ENCODE measurements around the gene HMGXB3. TPM values are rescaled to one million over a fixed set of nuclear protein-coding genes. Genes with fewer than 3 reads are reported as not detected.

Gene HMGXB3
- total RNA-seq, 4 donors from 2014 or later = 31.6 to 63.8 (median 37.9) TPM

DNA sequence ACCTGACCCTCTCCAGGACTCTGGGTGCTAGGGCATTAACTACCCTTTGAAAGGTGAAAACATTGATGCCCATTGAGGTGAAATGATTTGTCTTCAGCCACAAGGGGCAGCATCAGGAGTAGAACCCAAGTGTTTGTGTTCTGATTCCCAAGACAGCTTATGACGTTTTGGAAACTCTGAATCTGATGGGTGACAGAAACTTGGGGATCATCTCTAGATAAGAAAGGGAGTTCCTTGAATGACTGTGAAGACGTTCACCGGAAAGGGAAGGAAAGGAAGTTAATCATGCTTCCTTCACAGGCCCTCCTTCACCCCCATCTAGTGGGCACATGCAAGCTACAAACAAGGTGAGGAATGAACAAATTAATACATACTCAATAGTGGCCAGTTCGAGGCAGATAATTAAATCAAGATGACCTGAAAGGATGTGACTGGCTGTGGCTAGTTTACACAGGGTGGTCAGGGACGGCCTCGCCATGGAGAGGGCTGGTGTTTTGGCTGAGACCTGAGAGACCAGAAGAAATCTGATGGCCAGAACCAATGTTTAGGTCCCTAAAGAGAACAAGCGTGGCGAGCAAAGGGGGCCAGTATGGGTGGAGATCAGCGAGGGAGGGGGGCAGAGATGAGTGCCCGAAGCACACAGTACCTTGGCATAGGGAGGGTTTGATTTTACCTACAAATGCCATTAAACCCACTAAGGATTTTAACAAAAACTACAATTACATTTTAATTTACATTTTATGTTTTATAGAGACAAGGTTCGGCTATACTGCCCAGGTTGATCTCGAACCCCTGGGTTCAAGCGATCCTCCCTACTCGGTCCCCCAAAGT is 40.9 kb upstream of the HMGXB3 start:
- TF ChIP-seq, protein P1, sequence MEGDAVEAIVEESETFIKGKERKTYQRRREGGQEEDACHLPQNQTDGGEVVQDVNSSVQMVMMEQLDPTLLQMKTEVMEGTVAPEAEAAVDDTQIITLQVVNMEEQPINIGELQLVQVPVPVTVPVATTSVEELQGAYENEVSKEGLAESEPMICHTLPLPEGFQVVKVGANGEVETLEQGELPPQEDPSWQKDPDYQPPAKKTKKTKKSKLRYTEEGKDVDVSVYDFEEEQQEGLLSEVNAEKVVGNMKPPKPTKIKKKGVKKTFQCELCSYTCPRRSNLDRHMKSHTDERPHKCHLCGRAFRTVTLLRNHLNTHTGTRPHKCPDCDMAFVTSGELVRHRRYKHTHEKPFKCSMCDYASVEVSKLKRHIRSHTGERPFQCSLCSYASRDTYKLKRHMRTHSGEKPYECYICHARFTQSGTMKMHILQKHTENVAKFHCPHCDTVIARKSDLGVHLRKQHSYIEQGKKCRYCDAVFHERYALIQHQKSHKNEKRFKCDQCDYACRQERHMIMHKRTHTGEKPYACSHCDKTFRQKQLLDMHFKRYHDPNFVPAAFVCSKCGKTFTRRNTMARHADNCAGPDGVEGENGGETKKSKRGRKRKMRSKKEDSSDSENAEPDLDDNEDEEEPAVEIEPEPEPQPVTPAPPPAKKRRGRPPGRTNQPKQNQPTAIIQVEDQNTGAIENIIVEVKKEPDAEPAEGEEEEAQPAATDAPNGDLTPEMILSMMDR (IDR thresholded peaks at IDR 0.05) = no peak
- no peak for DNase-seq (ENCODE audit: low spot score)
- ATAC-seq (ENCODE audit: low FRiP score) = peak; percentile 33

DNA sequence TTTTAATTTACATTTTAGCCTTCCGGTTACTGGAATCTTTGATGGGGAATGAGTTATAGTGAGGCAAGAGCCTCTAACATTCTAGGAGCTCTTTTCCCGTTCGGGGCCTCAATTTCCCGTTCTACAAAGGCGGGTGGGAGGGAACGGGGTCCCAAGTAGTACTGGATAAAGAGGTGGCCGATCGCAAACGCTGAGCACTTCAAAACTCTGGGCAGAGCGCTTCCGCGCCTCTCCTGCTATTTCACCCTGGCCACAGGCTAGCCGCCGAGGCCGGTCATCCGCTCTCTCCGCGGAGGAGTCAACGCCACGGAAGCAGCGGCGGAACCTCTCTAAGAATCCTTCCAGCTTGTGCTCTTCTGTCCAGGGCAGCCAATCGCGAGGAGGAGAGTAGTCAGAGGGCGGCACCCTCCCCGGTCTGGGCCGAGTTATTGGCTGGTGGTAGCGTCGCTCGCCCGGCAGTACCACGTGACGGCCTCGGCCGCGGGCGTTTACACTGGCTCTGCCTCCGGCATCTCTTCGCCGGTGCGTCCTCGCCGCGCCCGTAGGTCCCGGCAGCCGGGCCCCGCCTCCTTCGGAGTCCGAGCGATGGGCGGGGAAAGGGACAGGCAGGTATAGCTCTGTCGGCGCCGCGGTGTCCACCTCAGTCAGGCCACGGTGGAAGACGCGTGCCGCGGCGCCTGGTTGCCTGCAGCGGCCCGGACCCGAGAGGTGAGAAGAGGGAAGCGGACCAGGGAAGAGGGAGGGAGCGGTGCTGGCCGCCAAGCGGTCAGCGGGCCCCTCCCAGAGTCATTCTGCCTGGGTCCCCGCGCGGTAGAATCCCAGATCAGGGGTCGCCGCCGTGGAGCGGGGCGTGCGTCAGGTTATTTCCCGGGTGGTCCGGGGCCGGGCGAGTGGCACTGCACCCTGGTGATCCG is 40.0 kb upstream of the HMGXB3 start, which contains the start of gene SLC26A2:
SLC26A2 (plus strand) TSS at position 487 of the 914 bp plus-strand sequence. CDS start 16,895 bp downstream, outside the sequence.
- DNase-seq (ENCODE audit: low spot score) (peak; percentile 80), ATAC-seq (ENCODE audit: low FRiP score) (peak; percentile 99)
- TF ChIP-seq, protein P1 (IDR thresholded peaks at IDR 0.05) = no peak

DNA sequence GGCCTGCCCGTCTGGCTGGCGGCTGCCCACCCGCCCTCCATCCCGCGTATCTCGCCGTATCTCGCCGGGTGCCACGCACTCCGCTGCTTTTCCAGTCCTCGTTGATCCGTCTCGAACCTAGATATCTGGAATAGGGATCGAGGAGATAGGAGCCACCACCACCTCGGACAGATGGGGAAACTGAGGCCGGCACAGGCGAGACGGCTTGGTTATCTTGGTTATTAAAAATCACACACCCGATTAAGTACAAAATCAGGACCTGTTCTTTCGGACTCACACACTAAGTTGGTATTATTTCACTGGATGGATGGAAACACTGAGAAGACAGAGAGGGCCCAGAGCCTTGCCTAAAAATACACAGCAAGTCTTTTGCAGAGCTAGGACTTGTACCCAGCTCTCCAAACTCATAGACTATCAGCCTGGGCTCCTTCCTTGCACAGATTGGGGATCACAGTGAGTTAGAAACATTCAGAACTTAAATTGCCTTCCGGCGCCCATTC is 39.3 kb upstream of the HMGXB3 start:
- DNase-seq (ENCODE audit: low spot score) = no peak
- TF ChIP-seq, protein P1 (IDR thresholded peaks at IDR 0.05) = no peak
- ATAC-seq (ENCODE audit: low FRiP score) = no peak

DNA sequence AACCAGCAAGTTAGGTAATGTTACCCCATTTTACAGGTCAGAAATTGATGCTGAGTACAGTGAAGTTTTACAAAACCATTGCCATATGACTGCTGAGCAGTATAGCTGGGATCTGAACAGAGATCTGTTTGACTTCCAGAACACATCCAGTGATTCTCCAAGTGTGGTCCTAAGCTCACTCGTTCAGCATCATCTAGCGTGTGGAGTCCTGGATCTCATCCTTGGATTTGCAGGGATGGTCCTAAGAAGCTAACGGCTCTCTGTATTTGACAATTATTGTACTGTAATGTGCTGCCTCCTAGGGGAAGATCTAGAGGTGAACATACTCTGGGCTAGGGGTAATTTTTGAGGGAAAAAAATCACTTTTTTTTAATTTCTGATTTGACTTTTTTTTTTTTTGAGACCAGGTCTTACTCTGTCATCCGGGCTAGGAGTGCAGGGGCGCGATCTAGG is 38.6 kb upstream of the HMGXB3 start:
- no peak for DNase-seq (ENCODE audit: low spot score)
- ATAC-seq (ENCODE audit: low FRiP score) = peak; percentile 30
- TF ChIP-seq, protein P1 (IDR thresholded peaks at IDR 0.05) = no peak

DNA sequence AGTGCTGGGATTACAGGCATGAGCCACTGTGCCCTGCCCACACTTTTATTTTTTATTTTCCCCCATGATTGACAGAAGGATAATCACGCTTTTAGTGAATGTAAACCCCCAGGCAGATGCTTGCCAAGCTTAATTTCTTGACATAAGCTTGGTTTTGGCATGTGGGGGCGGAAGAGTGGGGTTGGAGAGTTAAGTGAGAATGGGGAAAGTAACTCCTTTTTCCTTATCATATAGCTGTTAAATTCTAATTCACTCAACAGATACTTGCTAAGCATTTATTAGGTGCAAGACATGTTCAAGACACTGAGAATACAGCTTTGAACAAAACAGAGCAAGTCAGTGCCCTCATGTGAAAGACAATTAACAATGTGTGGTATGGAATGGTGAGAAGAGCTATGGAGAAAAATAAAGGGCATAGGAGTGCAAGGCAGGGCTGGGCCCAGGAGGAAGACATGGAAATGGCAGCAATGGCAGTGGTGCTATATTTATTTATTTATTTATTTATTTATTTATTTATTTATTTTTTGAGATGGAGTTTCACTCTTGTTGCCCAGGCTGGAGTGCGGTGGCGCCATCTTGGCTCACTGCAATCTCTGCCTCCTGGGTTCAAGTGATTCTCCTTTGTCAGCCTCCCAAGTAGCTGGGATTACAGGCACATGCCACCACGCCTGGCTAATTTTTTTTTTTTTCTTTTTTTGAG is 37.8 kb upstream of the HMGXB3 start:
- DNase-seq (ENCODE audit: low spot score) (no peak), ATAC-seq (ENCODE audit: low FRiP score) (no peak)
- TF ChIP-seq, protein P1 (IDR thresholded peaks at IDR 0.05) = no peak

DNA sequence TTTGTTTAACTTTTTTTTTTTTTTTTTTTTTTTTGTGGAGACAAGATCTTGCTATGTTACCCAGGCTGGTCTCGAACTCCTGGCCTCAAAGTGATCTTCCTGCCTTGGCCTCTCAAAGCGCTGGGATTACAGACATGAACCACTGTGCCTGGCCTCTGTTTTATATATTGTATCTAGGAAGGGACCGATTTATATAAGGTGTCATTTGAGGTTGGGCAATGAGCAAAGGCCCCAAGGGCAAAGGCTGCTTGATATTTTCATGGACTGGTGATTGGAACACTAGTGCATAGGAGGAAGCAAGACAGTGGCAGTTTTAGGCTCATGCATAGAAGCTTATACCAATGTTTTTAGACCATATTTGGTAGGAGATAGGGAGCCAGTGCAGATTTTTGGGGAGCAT is 36.8 kb upstream of the HMGXB3 start:
- ATAC-seq (ENCODE audit: low FRiP score) (no peak), DNase-seq (ENCODE audit: low spot score) (no peak)
- TF ChIP-seq, protein P1 (IDR thresholded peaks at IDR 0.05) = no peak

All from omental fat pad (tissue), 4 donors.